Erythroblast (primary cell): ENCODE measurements around the gene AQP1.
A peak's percentile ranks its signal among the peaks of the same experiment; 100 is the strongest.

Experiments
- DNase-seq, 2 experiments: peaks; one replicate each; lab custom pipeline; 2025; lab: John Stamatoyannopoulos, UW
- GATA1 ChIP-seq: IDR thresholded peaks from 2 replicates; pipeline ENCODE4 v1.6.1; 2011; ENCODE audit warnings: low read depth, mild to moderate bottlenecking, control low read depth, low read length, moderate library complexity
- POLR2A ChIP-seq: IDR thresholded peaks from 2 replicates; pipeline ENCODE4 v1.6.1; 2011; ENCODE audit warnings: mild to moderate bottlenecking, low read length

AQP1 gene

DNA sequence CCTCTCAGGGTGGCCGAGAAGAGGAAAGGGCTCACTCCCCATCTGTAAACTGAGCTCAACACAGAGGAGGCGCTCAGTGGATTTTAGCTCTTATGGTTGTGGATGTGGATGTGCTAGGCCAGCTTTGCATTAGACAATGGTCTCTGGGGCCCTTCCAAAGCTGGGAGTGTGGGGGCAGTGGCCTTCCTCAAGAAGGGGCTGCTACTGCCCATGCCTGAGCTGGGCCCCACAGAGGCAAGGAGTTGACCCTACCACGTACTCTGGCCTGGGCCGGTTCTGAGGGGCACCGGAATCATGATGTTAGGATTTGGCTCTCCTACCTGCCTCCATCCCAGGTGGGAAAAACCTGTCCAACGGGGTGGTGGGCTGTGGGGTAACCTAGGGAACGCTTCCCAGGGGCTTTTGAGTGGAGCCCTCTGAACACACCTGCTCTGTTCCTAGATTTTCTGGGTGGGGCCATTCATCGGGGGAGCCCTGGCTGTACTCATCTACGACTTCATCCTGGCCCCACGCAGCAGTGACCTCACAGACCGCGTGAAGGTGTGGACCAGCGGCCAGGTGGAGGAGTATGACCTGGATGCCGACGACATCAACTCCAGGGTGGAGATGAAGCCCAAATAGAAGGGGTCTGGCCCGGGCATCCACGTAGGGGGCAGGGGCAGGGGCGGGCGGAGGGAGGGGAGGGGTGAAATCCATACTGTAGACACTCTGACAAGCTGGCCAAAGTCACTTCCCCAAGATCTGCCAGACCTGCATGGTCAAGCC, 11.5 kb downstream of the AQP1 start:
- DNase-seq: no peak
- no peak for TF ChIP-seq POLR2A
- TF ChIP-seq GATA1: no peak

- DNase-seq: no peak
- TF ChIP-seq POLR2A: no peak
- no peak for TF ChIP-seq GATA1
These were observed 12.2 kb downstream of the AQP1 start for GRCh38 chr7:30923774-30924413.

DNA sequence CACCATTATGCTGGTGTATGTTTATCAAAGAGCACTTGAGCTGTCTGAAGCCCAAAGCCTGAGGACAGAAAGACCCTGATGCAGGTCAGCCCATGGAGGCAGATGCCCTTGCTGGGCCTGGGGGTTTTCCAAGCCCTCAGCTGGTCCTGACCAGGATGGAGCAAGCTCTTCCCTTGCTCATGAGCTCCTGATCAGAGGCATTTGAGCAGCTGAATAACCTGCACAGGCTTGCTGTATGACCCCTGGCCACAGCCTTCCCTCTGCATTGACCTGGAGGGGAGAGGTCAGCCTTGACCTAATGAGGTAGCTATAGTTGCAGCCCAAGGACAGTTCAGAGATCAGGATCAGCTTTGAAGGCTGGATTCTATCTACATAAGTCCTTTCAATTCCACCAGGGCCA, 13.0 kb downstream of the AQP1 start:
- no peak for DNase-seq
- no peak for TF ChIP-seq GATA1

- TF ChIP-seq POLR2A: no peak
- no peak for TF ChIP-seq GATA1
- no peak for DNase-seq
These were observed 13.5 kb downstream of the AQP1 start for GRCh38 chr7:30925117-30925516.

DNA sequence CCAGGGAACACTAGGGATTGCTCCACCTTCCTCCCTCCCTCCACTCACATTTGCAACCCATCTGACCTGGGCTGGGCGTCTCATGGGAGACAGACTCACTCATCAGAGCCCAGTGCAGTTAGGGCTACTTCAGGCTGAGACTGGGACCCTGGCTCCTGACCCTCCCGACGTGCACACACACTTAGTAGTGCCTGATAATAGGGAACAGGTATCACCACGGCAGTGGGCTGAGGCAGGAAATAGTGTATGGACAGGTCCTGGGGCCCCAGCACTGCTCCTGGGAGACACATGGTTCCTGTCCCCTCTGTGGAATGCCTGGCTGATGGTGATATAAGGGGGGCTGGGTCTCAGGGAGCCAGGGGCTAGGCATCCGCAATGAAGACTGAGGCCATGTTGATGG, 14.3 kb downstream of the AQP1 start:
- TF ChIP-seq POLR2A: no peak
- no peak for TF ChIP-seq GATA1
- no peak for DNase-seq

GRCh38 chr7:30926313-30926712, 14.7 kb downstream of the AQP1 start:
- TF ChIP-seq GATA1 (no peak), POLR2A (no peak)
- DNase-seq: peak; percentile 79 to 89

DNA sequence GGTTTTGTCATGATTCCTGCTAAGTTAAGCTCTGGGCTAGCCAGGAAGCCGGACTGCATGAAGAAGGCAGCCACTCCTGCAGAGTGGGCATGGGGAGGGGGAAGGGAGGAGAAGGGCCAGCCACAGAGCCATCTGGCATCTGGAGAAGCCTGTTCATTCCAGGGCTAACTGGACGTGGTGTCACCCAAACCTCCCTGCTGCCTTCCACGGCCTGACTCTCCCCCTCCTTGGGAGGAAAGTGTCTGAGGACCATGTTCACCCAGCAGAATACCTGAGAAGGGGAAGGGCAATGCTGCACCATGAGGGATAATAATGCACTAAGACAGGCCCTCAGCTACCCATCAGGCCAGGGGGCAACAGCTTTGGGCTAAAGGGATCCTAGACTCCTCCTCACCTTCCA, 15.4 kb downstream of the AQP1 start:
- TF ChIP-seq POLR2A: no peak
- no peak for TF ChIP-seq GATA1
- no peak for DNase-seq

DNA sequence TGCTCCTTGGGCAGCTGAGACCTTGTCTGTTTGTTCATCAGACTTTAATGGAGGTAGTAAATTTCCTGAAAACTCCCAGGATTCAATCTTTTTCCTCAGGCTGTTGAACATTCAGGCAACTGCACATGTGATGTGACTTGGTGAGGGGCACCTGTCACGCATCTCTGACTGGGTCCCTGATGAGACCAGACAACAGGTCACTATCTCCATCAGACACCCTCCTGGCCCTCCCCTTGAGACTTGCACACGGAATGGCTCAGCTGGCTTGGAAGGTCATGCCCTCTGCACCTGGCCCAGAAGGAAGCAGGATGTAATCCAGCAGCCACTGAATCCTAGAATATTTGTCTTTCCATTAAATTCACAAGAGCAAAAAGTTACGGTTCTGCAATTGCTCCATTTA, 15.9 kb downstream of the AQP1 start:
- no peak for DNase-seq
- TF ChIP-seq POLR2A: no peak
- TF ChIP-seq GATA1: no peak

- no peak for TF ChIP-seq GATA1
- no peak for TF ChIP-seq POLR2A
- DNase-seq: no peak
These were observed 16.7 kb downstream of the AQP1 start for GRCh38 chr7:30928254-30928872.

- no peak for TF ChIP-seq POLR2A
- no peak for TF ChIP-seq GATA1
- no peak for DNase-seq
These were observed 18.0 kb downstream of the AQP1 start for GRCh38 chr7:30929686-30930085.

DNA sequence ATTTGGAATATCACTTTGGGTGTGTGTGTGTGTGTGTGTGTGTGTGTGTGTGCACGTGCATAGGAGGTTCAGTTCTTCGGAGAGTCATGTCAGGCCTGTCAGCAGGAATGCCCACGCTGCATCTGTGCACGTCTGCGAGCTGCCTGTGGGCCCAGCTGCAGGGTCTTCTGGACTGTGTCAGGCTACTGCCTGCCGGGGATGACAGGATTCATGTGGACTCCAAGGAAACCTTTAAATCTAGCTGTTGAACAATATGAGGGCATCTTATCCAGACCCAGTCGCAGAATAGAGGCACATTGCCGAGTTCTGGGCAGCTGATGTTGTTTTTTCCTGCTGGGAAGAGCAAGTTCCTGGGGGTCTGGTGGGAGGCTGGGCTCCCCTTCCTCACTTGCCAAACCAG, 19.0 kb downstream of the AQP1 start:
- DNase-seq: no peak
- TF ChIP-seq GATA1: no peak
- TF ChIP-seq POLR2A: no peak

GRCh38 chr7:30931161-30931928, 19.7 kb downstream of the AQP1 start:
- TF ChIP-seq GATA1 (no peak), POLR2A (no peak)

DNA sequence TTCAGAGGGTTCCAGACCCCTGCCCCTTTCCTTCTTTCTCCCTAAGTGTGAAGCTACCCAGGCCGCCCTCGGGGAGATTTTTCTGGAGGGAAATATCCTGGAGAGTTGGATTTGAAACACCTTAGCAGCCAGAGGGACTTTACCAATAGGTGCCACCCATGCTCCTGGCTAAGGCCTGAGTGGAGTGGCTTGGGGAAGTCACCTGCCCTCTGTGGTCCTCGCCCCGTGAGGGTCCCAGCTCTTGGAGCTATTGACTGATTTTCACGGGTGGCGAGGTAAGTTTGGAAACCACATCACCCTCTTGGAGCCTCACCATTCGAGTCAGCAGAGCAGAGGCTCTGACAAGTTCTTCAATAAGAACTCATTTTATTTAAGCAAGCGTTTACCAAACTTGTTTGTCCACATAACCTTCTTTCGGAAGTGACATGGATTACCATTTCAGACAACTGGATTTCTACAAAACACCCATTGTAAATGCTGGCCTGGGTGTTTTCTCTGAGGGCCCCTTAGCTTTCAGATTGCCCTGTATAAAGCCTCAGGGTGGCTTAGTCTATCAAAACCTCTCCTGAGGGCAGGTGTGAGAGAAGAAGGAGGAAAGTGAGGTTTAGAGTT, 20.4 kb downstream of the AQP1 start:
- DNase-seq: no peak
- TF ChIP-seq GATA1 (no peak), POLR2A (no peak)

More at GRCh38 chr7:30931161-30931928, 19.7 kb downstream of the AQP1 start:
- DNase-seq: no peak

DNA sequence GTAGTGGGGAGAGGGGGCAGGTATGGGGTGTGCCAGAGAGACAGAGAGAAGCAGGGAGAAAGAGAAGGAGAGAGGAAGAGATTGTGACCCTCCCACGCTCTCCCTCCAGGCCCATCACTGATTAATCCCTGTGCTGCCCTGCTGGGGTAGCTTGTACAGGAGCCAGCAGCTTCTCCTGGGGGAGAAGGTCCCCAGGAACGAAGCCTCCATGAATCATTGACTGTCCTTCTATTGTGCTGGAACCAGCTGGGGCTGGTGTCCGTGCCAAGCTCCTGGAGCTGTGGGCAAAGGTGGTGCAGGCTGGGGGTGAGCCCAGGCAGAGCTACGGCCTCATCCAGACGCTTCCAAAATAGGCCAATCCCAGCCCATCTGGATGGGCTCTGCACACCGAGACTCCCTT, 20.9 kb downstream of the AQP1 start:
- no peak for DNase-seq
- no peak for TF ChIP-seq POLR2A
- TF ChIP-seq GATA1: no peak
